H9 (cell line): Measurements from ENCODE around the gene GSTT2. TPM values are rescaled to one million over a fixed set of nuclear protein-coding genes. Genes with fewer than 3 reads are reported as not detected.
A peak's percentile ranks its signal among the peaks of the same experiment; 100 is the strongest.

ENCODE experiments used
- DNase-seq: peaks from one replicate; pipeline ENCODE4 v3.0.0-alpha.2; 2017
- H2AFZ ChIP-seq: one replicate; pipeline ENCODE4 v1.6.1; 2013; ENCODE audit warnings: mild to moderate bottlenecking, low read length, control low read depth, moderate library complexity
- H2AK5ac ChIP-seq: 2 replicates; pipeline ENCODE4 v1.6.1; 2013; ENCODE audit warnings: low read length, control low read depth, mixed read lengths; ENCODE audit not compliant: insufficient read length
- H2BK120ac ChIP-seq: one replicate; pipeline ENCODE4 v1.6.1; 2013; ENCODE audit warnings: low read depth, mild to moderate bottlenecking, low read length, control low read depth, inconsistent platforms; ENCODE audit not compliant: poor library complexity, severe bottlenecking
- H2BK12ac ChIP-seq: 2 replicates; pipeline ENCODE4 v1.6.1; 2013; ENCODE audit warnings: low read length, control low read depth, mixed read lengths, low read depth; ENCODE audit not compliant: insufficient read length
- H2BK15ac ChIP-seq: 2 replicates; pipeline ENCODE4 v1.6.1; 2013; ENCODE audit warnings: low read depth, low read length, control low read depth
- H2BK20ac ChIP-seq: one replicate; pipeline ENCODE4 v1.6.1; 2013; ENCODE audit warnings: low read depth, mild to moderate bottlenecking, low read length, control low read depth, inconsistent platforms; ENCODE audit not compliant: poor library complexity, severe bottlenecking
- H2BK5ac ChIP-seq: 2 replicates; pipeline ENCODE4 v1.6.1; 2013; ENCODE audit warnings: low read length, control low read depth, mixed read lengths; ENCODE audit not compliant: insufficient read length
- H3K14ac ChIP-seq: 2 replicates; pipeline ENCODE4 v1.6.1; 2013; ENCODE audit warnings: low read length, control low read depth; ENCODE audit not compliant: insufficient read depth
- H3K18ac ChIP-seq: 2 replicates; pipeline ENCODE4 v1.6.1; 2013; ENCODE audit warnings: low read depth, mild to moderate bottlenecking, mixed read lengths, low read length, control low read depth; ENCODE audit not compliant: insufficient read length
- H3K23ac ChIP-seq: 2 replicates; pipeline ENCODE4 v1.6.1; 2013; ENCODE audit warnings: low read length, control low read depth, mixed read lengths, low read depth; ENCODE audit not compliant: insufficient read length
- H3K23me2 ChIP-seq: 2 replicates; pipeline ENCODE4 v1.6.1; 2013; ENCODE audit warnings: low read depth, mild to moderate bottlenecking, mixed read lengths, low read length, control low read depth; ENCODE audit not compliant: insufficient read length, poor library complexity, severe bottlenecking
- H3K27ac ChIP-seq: 2 replicates; pipeline ENCODE4 v1.5.1; 2013; ENCODE audit warnings: low read length, control low read depth, mixed read lengths, low read depth; ENCODE audit not compliant: insufficient read length
- H3K27me3 ChIP-seq: 2 replicates; pipeline ENCODE4 v1.6.1; 2013; ENCODE audit warnings: low read length, control low read depth, inconsistent platforms; ENCODE audit not compliant: insufficient read depth
- H3K4ac ChIP-seq: 2 replicates; pipeline ENCODE4 v1.6.1; 2013; ENCODE audit warnings: low read depth, mild to moderate bottlenecking, control low read depth, inconsistent platforms, low read length, moderate library complexity
- H3K4me1 ChIP-seq: 2 replicates; pipeline ENCODE4 v1.6.1; 2013; ENCODE audit warnings: low read length, control low read depth, inconsistent platforms; ENCODE audit not compliant: insufficient read depth
- H3K4me2 ChIP-seq: 2 replicates; pipeline ENCODE4 v1.6.1; 2013; ENCODE audit warnings: low read length, control low read depth, mixed read lengths; ENCODE audit not compliant: insufficient read length, insufficient read depth
- H3K56ac ChIP-seq: 2 replicates; pipeline ENCODE4 v1.6.1; 2013; ENCODE audit warnings: low read depth, mild to moderate bottlenecking, mixed read lengths, low read length, control low read depth; ENCODE audit not compliant: insufficient read length
- H3K79me1 ChIP-seq: 2 replicates; pipeline ENCODE4 v1.6.1; 2013; ENCODE audit warnings: low read depth, mild to moderate bottlenecking, moderate library complexity, low read length, control low read depth, inconsistent platforms; ENCODE audit not compliant: insufficient read depth, poor library complexity, severe bottlenecking
- H3K79me2 ChIP-seq: 2 replicates; pipeline ENCODE4 v1.6.1; 2013; ENCODE audit warnings: low read length, control low read depth, inconsistent platforms; ENCODE audit not compliant: insufficient read depth
- H3K9ac ChIP-seq: 2 replicates; pipeline ENCODE4 v1.6.1; 2013; ENCODE audit warnings: low read length, control low read depth, mixed read lengths; ENCODE audit not compliant: insufficient read length; ENCODE audit errors: extremely low read depth
- H3K9me3 ChIP-seq: one replicate; pipeline ENCODE4 v1.6.1; 2013; ENCODE audit warnings: low read depth, low read length, inconsistent platforms; ENCODE audit not compliant: control insufficient read depth
- H3T11ph ChIP-seq: one replicate; pipeline ENCODE4 v1.6.1; 2013; ENCODE audit warnings: mild to moderate bottlenecking, low read length, control low read depth, inconsistent platforms
- H4K20me1 ChIP-seq: one replicate; pipeline ENCODE4 v1.6.1; 2013; ENCODE audit not compliant: control insufficient read depth, insufficient read length, insufficient read depth
- H4K5ac ChIP-seq: 2 replicates; pipeline ENCODE4 v1.6.1; 2013; ENCODE audit warnings: low read depth, mild to moderate bottlenecking, mixed read lengths, low read length, control low read depth; ENCODE audit not compliant: insufficient read length
- H4K8ac ChIP-seq: replicated peaks from 2 replicates; pipeline ENCODE4 v1.6.1; 2013; ENCODE audit warnings: low read length, control low read depth, mixed read lengths, low read depth; ENCODE audit not compliant: insufficient read length
- H4K91ac ChIP-seq: 2 replicates; pipeline ENCODE4 v1.6.1; 2013; ENCODE audit warnings: low read depth, mild to moderate bottlenecking, moderate library complexity, mixed read lengths, low read length, control low read depth; ENCODE audit not compliant: insufficient read length
- H3K27ac Mint-ChIP-seq, 3 experiments: 2 replicates in 2 of 3; 3 replicates in 1 of 3; pipeline ENCODE4 v1.8.0; 2020 to 2021; ENCODE audit warnings: mixed read lengths in 3 of 3, mild to moderate bottlenecking in 1 of 3, moderate library complexity in 1 of 3
- H3K27me3 Mint-ChIP-seq: 2 replicates; pipeline ENCODE4 v1.8.0; 2021; ENCODE audit warnings: low read depth, mild to moderate bottlenecking, moderate library complexity, mixed read lengths
- H3K36me3 Mint-ChIP-seq, 3 experiments: 2 replicates in 2 of 3; 3 replicates in 1 of 3; pipeline ENCODE4 v1.8.0; 2020 to 2021; ENCODE audit warnings: low read depth in 3 of 3, mixed read lengths in 3 of 3; ENCODE audit not compliant: insufficient read depth in 1 of 3
- H3K4me1 Mint-ChIP-seq, 2 experiments: 2 replicates each; pipeline ENCODE4 v1.8.0; 2020; ENCODE audit warnings: mixed read lengths in 2 of 2
- H3K4me3 Mint-ChIP-seq, 2 experiments: 2 replicates in 1 of 2; 3 replicates in 1 of 2; pipeline ENCODE4 v1.8.0; 2020 to 2021; ENCODE audit warnings: mild to moderate bottlenecking in 2 of 2, mixed read lengths in 2 of 2, moderate library complexity in 1 of 2
- H3K9me3 Mint-ChIP-seq, 2 experiments: 2 replicates in 1 of 2; 3 replicates in 1 of 2; pipeline ENCODE4 v1.8.0; 2020; ENCODE audit warnings: mild to moderate bottlenecking in 2 of 2, mixed read lengths in 2 of 2, moderate library complexity in 1 of 2
- WGBS: extraction: QIAGEN DNeasy Blood & Tissue Kit; methylation state at CpG from one replicate; pipeline ENCODE4 v1.1.7; 2013; ENCODE audit warnings: missing lambda C conversion rate, low lambda C conversion rate, mixed read lengths; ENCODE audit not compliant: insufficient read length; ENCODE audit errors: extremely low coverage; 5-methylcytosine and 5-hydroxymethylcytosine counted together
- total RNA-seq: library from RNA; stranded (reverse); gene quantifications from 2 replicates; pipeline ENCODE4 v1.2.1, GENCODE V29; 2021
- TF ChIP-seq, protein P1 (sequence below): fragments of 200-600 bp; sonication (generic); conservative IDR thresholded peaks from 3 replicates; pipeline ENCODE4 v1.8.0; 2021; ENCODE audit warnings: antibody characterized with exemption, mild to moderate bottlenecking

Gene GSTT2
- total RNA-seq, 1 experiment from 2014 or later, result 0.22 TPM

DNA sequence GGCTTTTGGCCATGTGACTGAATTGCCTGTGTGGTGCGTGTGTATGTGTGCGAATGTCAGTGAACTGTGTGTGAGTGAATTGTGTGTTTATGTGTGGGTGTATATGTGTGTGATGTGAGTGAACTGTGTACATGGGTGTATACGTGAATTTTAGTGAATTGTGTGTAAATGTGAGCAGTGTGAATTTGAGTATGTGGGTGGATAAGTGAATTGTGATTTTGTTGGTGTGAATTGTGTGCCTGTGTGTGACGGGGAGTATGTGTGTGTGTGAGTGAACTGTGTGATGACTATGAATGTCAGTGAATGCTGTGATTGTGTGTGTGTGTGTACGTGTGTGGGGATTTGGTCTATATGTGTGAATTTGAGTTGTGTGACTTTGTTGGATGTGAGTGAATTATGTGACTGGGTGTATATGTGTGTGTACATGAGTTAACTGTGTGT lies 9.7 kb upstream of the GSTT2 start:
- no peak overlapping the region for H3K56ac ChIP-seq
- H4K5ac ChIP-seq, result no peak overlapping the region
- no peak overlapping the region for H4K91ac ChIP-seq
- H3K79me2 ChIP-seq, result no peaks in the 10 kb centered on the region
- no peaks in the 10 kb centered on the region for H3K9me3 ChIP-seq
- no peak overlapping the region for H2BK12ac ChIP-seq
- no peak overlapping the region for H3K4me2 ChIP-seq
- H2BK120ac ChIP-seq, result no peak overlapping the region
- TF ChIP-seq, protein P1, sequence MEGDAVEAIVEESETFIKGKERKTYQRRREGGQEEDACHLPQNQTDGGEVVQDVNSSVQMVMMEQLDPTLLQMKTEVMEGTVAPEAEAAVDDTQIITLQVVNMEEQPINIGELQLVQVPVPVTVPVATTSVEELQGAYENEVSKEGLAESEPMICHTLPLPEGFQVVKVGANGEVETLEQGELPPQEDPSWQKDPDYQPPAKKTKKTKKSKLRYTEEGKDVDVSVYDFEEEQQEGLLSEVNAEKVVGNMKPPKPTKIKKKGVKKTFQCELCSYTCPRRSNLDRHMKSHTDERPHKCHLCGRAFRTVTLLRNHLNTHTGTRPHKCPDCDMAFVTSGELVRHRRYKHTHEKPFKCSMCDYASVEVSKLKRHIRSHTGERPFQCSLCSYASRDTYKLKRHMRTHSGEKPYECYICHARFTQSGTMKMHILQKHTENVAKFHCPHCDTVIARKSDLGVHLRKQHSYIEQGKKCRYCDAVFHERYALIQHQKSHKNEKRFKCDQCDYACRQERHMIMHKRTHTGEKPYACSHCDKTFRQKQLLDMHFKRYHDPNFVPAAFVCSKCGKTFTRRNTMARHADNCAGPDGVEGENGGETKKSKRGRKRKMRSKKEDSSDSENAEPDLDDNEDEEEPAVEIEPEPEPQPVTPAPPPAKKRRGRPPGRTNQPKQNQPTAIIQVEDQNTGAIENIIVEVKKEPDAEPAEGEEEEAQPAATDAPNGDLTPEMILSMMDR, result no peak
- H3K4ac ChIP-seq, result no peak overlapping the region
- H3K4me1 ChIP-seq, result no peaks in the 10 kb centered on the region
- H2BK20ac ChIP-seq, result no peak overlapping the region
- Mint-ChIP-seq H3K36me3 (peaks cover 30 to 33% (median 31%) of the 10 kb centered on the region in 3 experiments), H3K4me1 (no peaks in the 10 kb centered on the region), H3K27me3 (no peaks in the 10 kb centered on the region), H3K9me3 (peaks cover 0 to 5% of the 10 kb centered on the region in 2 experiments; a peak in 2 of 5 replicates), H3K4me3 (peak overlapping the region in 1 of 2 experiments; percentile 3; a peak in 2 of 5 replicates), H3K27ac (no peak overlapping the region)
- no peak overlapping the region for H3K23ac ChIP-seq
- H3K27ac ChIP-seq, result no peak overlapping the region
- no peaks in the 10 kb centered on the region for H3K79me1 ChIP-seq
- H2AFZ ChIP-seq, result no peak overlapping the region
- H2BK5ac ChIP-seq, result no peak overlapping the region
- H3T11ph ChIP-seq, result no peak overlapping the region
- no peak for DNase-seq
- no peak overlapping the region for H3K18ac ChIP-seq
- no peaks in the 10 kb centered on the region for H3K27me3 ChIP-seq
- no peak overlapping the region for H4K8ac ChIP-seq
- H2BK15ac ChIP-seq, result no peak overlapping the region
- H3K14ac ChIP-seq, result no peak overlapping the region
- WGBS, result 100% methylated on average over 5 of the region's 5 CpGs
- no peak overlapping the region for H2AK5ac ChIP-seq
- peaks cover 3% of the 10 kb centered on the region for H4K20me1 ChIP-seq
- no peak overlapping the region for H3K9ac ChIP-seq
- no peaks in the 10 kb centered on the region for H3K23me2 ChIP-seq
